ENCODE results near the gene SNX14. TPM values are rescaled to one million over a fixed set of nuclear protein-coding genes. Genes with fewer than 3 reads are reported as not detected.

The SNX14 gene
- total and polyA plus RNA-seq, 2 of the 13 experiments (the other 11 are each of a cell fraction or from before 2014, with no cell fraction given): 83.5 to 112 TPM

DNA sequence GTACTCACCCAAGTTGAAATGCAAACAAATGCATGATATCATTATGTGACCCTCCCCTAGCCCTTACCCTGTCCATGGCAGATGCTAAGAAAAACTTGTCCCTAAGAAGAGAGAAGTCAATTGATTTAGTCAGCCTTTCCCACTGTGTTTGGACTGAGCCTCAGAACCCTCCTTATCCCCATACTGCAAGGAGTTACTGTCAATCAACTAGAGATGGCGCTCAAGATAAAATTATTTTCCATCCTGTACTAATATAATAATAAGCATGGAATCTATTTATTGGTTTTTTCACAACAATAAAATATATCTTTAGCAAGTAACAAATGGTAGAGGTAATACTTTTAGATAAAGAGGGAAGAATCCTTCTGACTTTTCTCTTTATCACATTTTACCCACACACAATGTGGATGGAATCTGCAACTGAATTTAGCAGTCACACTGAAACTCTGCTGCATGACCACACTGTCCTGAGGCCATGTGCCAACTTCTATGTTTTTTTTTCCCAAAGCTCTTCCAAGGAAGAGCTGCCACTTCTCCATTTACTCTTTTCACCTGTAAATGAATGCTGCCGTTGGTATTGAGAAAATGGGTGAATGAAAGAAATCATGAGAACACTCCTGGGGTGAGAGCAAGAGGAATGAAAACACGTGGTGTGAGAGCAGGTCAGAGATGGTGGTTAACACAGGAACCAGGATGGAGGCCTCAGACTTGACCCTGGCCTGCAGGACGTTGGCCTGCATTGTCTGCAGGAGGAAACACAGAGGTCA, 133.3 kb downstream of the SNX14 start (continued):
- no peak for TF ChIP-seq NR2F1 (CRISPR knock-in tag; IDR thresholded peaks at IDR 0.05)

DNA sequence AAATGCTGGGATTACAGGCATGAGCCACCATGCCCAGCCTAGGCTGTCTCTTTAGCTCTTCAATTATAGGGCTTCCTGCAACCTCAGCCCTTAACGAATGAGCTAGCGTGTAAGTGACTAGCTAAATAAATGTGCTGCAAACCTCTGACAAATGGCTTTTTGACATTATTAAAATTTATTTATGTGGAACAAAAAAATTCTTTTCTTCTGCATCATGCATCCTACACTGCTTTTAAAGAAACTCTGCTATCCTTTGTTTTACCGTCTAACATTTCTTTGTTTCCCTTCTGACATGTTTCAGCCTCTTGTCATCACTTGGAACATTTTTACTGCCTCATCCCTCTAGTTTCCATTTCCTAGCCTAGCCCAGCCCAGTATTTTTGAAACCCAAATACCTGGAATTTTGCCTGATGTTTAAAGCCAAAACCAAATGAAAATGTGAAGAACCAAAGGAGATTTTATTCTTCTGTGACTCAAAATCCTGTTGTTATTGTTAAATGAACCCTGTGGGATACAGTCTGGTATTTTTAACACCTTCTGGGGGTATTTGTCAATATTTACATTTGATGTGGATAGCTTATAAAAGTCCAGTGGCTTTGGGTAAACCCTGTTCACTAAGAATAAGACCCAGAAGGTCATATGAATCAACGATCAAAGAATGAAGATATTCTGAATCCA, 134.3 kb downstream of the SNX14 start:
- H3K27me3 ChIP-seq (ENCODE audit: control insufficient read depth in 1 of 2, insufficient read depth in 2 of 2, low read length in 2 of 2): no peaks in the 10 kb centered on the region
- ChIA-PET CTCF (ENCODE audit: low intra/inter-chr PET ratio, low total read pairs) (no interaction called here), POLR2A (no interaction called here)
- H3K4me3 ChIP-seq (replicated peaks in 1 of 3; ENCODE audit: insufficient read depth in 1 of 3, low read depth in 2 of 3, low read length in 3 of 3): no peak overlapping the region
- peaks cover 76% of the 10 kb centered on the region for H3K4me1 ChIP-seq (ENCODE audit: insufficient read depth, low read length)
- no peak overlapping the region for H3K4me2 ChIP-seq (ENCODE audit: low read depth, low read length)
- intact Hi-C loops (cut with micrococcal nuclease; ENCODE audit: unreplicated experiment): no loop called here
- no peak for FAIRE-seq
- WGBS (ENCODE audit: low lambda C conversion rate): 78% methylated on average over 4 of the region's 4 CpGs
- peaks cover 0 to 3% of the 10 kb centered on the region in 2 experiments; a peak in 2 of 5 replicates for H3K36me3 ChIP-seq (replicated peaks in 1 of 2; ENCODE audit: control insufficient read depth in 1 of 2, insufficient read depth in 2 of 2, low read length in 2 of 2)
- H2AFZ ChIP-seq (ENCODE audit: low read length): no peak overlapping the region
- H3K9ac ChIP-seq (ENCODE audit: insufficient read depth, low read depth, low read length): no peak overlapping the region
- H4K20me1 ChIP-seq (ENCODE audit: insufficient read depth, low read length): no peaks in the 10 kb centered on the region
- TF ChIP-seq NCOA1 (CRISPR knock-in tag; IDR thresholded peaks at IDR 0.05) (no peak), ZNF850 (CRISPR knock-in tag; conservative IDR thresholded peaks at IDR 0.05) (no peak), ETV6 (CRISPR knock-in tag; conservative IDR thresholded peaks at IDR 0.05) (no peak)
- TF ChIP-seq, protein P1, sequence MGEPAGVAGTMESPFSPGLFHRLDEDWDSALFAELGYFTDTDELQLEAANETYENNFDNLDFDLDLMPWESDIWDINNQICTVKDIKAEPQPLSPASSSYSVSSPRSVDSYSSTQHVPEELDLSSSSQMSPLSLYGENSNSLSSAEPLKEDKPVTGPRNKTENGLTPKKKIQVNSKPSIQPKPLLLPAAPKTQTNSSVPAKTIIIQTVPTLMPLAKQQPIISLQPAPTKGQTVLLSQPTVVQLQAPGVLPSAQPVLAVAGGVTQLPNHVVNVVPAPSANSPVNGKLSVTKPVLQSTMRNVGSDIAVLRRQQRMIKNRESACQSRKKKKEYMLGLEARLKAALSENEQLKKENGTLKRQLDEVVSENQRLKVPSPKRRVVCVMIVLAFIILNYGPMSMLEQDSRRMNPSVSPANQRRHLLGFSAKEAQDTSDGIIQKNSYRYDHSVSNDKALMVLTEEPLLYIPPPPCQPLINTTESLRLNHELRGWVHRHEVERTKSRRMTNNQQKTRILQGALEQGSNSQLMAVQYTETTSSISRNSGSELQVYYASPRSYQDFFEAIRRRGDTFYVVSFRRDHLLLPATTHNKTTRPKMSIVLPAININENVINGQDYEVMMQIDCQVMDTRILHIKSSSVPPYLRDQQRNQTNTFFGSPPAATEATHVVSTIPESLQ (CRISPR knock-in tag; conservative IDR thresholded peaks at IDR 0.05): no peak
- no peak for ATAC-seq
- DNase-seq (ENCODE audit: low spot score): no peak
- no peaks in the 10 kb centered on the region for H3K9me3 ChIP-seq (ENCODE audit: low read length)
- BruUV-seq (replicated peaks): no TSS peak
- peaks cover 8% of the 10 kb centered on the region for H3K79me2 ChIP-seq (ENCODE audit: insufficient read depth, low read length)
- H3K27ac ChIP-seq (ENCODE audit: extremely low read length, insufficient read depth, low read length): no peak overlapping the region
- in situ Hi-C loops (cut with HindIII; ENCODE audit: extremely low pct_ligation_motif_present, low pct_unique_long_range_greater_than_20kb): no loop called here

Measured in HepG2 (cell line).